ENCODE data around the gene PLA2G4B. TPM values are rescaled to one million over a fixed set of nuclear protein-coding genes. Genes with fewer than 3 reads are reported as not detected.

PLA2G4B gene
- total RNA-seq, 1 donor from 2014 or later, result 13.9 TPM

DNA sequence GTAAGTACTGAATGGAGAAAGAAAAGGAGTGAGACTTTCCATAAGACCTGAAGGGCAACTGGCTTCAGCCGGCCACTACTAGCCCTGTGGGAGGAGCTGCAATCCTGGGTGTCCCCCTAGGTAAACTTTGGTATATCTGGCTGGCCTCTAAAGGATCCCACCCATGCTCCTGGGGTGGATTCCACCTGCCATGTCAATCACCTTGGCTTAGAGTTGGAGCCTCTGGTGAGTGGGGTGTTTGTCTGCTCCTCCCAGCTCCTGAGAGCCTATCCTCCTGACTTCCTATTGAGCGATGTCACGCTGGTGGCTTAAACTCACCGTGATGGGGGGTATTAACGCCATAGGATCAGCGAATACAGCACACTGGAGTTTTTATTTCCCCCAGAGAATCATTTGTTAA lies 52.6 kb downstream of the PLA2G4B start:
- intact Hi-C loops (cut with DNase I), result no loop called here

DNA sequence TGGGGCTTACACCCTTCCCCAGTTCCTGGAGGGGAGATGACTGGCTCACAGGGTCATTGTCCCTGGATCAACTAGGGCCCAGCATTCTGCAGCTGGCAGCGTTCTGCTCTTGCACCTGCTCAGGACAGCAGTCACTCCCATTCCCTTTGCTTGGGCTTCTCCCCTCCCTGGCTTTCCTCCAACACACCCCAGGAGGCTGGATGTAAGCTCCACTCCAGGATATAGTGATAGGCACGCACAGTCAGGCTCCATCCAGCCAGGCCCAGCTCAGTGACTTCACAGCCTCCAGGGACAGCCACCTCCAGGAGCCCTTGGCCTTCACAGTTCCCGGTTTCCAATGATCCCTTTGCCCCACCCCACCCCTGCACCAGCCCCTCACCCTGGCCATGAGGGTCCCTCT lies 53.3 kb downstream of the PLA2G4B start:
- DNase-seq (ENCODE audit: low spot score in 2 of 2), result no peak
- H3K36me3 ChIP-seq, result no peaks in the 10 kb centered on the region
- no peak overlapping the region for H3K27ac ChIP-seq
- no peak overlapping the region for H3K4me3 ChIP-seq
- TF ChIP-seq, protein P1, sequence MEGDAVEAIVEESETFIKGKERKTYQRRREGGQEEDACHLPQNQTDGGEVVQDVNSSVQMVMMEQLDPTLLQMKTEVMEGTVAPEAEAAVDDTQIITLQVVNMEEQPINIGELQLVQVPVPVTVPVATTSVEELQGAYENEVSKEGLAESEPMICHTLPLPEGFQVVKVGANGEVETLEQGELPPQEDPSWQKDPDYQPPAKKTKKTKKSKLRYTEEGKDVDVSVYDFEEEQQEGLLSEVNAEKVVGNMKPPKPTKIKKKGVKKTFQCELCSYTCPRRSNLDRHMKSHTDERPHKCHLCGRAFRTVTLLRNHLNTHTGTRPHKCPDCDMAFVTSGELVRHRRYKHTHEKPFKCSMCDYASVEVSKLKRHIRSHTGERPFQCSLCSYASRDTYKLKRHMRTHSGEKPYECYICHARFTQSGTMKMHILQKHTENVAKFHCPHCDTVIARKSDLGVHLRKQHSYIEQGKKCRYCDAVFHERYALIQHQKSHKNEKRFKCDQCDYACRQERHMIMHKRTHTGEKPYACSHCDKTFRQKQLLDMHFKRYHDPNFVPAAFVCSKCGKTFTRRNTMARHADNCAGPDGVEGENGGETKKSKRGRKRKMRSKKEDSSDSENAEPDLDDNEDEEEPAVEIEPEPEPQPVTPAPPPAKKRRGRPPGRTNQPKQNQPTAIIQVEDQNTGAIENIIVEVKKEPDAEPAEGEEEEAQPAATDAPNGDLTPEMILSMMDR (IDR thresholded peaks at IDR 0.05), result no peak
- no peaks in the 10 kb centered on the region for H3K9me3 ChIP-seq
- intact Hi-C loops (cut with DNase I), result no loop called here
- H3K27me3 ChIP-seq, result no peaks in the 10 kb centered on the region
- peaks cover 0 to 12% of the 10 kb centered on the region in 2 donors for H3K4me1 ChIP-seq

More for the DNA sequence above, 52.6 kb downstream of the PLA2G4B start:
- Histone ChIP-seq H3K36me3 (no peaks in the 10 kb centered on the region), H3K9me3 (no peaks in the 10 kb centered on the region), H3K27me3 (no peaks in the 10 kb centered on the region), H3K4me1 (peaks cover 0 to 12% of the 10 kb centered on the region in 2 donors), H3K27ac (no peak overlapping the region), H3K4me3 (no peak overlapping the region)
- TF ChIP-seq, protein P1 (IDR thresholded peaks at IDR 0.05), result no peak
- no peak for DNase-seq (ENCODE audit: low spot score in 2 of 2)

DNA sequence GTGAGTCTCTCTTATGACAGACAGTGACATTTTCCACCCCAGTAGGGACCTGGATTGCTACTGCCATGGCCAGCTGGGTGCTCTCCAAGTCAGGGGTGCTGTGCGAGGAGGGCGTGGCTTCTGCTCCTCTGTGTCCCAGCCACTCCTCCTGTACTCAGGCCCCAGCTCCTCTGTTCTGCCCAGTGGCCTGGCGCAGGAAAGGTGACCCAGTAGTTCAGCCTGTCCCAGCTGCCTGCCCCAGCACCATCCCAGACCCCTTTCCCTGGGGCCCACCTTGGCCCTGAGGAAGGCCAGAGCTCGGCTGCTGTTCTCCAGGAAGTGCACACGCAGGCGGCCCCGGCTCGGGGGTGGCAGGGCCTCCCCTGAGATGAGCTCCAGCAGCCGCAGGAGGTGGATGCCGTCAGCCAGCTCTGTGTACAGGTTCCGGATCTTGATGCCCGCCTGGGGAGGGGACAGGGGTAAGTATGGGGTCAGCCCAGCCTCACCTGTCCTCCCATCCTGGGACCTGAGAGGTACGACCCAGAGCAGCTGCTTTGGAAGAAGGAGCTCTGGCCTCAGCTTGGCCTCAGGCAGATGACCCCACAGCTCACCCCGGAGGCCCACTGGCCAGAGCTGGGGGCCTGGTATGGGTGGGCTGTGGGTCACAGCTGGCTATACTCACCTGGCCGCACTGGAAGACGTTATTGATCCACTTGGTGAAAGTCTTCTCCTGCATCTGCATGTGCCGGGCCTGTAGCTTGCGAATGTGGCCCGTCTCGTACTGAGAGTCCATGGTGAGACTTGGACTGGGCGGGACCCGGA lies 54.2 kb downstream of the PLA2G4B start:
- intact Hi-C loops (cut with DNase I), result no loop called here

DNA sequence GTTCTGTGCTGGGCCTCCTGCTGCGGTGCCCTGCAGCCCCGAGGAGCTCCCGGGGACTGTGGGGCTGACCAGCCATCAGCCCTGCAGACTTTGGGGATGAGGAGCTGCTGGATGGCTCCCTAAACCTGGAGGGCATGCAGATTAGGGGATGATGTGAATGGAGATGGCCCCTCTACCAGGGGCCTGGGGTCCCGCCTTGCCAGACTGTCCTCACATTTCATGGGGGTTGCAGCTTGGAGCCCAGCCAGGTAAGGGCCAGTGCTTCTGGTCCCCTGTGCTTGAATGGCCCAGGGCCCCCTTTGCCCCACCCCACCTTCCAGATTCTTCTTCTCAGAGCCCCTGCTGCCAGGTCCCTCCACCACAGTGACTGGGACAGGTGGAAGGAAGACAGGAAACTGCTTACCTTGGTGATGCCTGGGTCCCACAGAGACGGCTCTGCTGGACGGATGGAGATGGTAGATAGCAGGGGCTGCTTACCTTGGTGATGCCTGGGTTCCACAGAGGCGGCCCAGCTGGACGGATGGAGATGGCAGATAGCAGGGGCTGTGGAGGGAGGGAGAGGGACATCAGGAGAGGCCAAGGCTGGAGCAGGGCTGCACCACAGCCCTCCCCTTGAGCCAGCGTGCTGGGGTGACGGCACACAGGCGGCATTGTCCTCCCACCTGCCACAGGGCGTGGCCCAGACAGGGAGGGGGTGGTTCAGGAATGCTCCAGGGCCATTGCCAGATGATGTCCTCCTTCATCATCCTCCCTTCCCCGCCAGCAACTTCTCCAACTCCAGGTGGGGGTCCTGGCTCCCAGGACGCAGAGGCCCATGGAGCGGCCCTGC lies 55.0 kb downstream of the PLA2G4B start, which contains the start of gene SPTBN5:
Gene SPTBN5, minus strand, starts transcription at position 632 of the 829 bp plus-strand sequence. Its CDS starts 556 bp downstream, at position 76.
- H3K27ac ChIP-seq, result peak within 1 kb of the TSS; percentile 66 to 76
- no peak for DNase-seq (ENCODE audit: low spot score in 2 of 2)
- H3K36me3 ChIP-seq, result peaks cover 5 to 6% of the 10 kb centered on the region in 2 donors
- peak within 1 kb of the TSS in 1 of 2 donors; percentile 42 for H3K4me3 ChIP-seq
- H3K4me1 ChIP-seq, result peaks cover 0 to 12% of the 10 kb centered on the region in 2 donors
- intact Hi-C loops (cut with DNase I), result loop anchor here (2.0 kb wide), 1 partner anchor 79 kb away; the partner anchor contains the start of gene EHD4
- TF ChIP-seq, protein P1 (IDR thresholded peaks at IDR 0.05), result no peak
- H3K27me3 ChIP-seq, result no peaks in the 10 kb centered on the region
- no peaks in the 10 kb centered on the region for H3K9me3 ChIP-seq

More for the DNA sequence above, 54.2 kb downstream of the PLA2G4B start:
- Histone ChIP-seq H3K36me3 (no peaks in the 10 kb centered on the region), H3K9me3 (no peaks in the 10 kb centered on the region), H3K27me3 (no peaks in the 10 kb centered on the region), H3K27ac (no peak overlapping the region), H3K4me3 (no peak overlapping the region), H3K4me1 (peaks cover 0 to 12% of the 10 kb centered on the region in 2 donors)
- TF ChIP-seq, protein P1 (IDR thresholded peaks at IDR 0.05), result no peak
- DNase-seq (ENCODE audit: low spot score in 2 of 2), result no peak

DNA sequence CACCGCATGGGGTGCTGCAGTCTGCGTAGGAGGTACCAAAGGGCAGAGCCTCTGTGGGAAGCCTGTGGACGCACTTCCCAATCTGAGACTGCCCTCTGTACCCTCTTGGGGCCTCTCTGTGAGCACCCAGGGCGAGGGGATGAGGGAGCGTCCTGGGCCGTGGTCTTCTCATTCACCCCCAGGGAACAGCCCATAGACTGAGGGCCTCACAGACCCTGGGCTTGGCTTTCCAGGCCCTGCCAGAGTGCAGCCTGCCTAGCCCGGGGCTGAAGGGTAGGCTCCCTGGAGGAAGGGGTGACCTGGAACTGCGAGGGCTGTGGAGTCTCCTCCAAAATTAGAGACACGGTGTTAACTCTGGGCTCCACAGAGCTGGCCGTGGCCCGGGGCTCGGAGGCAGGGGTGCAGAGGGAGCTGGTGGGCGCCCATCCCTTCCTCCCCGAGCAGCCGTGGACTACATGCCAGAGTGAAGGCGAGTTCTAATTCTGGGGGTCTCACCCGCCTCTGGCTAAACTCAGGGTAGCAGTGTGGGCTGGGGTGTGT lies 55.7 kb downstream of the PLA2G4B start:
- H3K4me1 ChIP-seq, result peaks cover 0 to 12% of the 10 kb centered on the region in 2 donors
- H3K36me3 ChIP-seq, result peaks cover 9 to 13% of the 10 kb centered on the region in 2 donors
- no peaks in the 10 kb centered on the region for H3K9me3 ChIP-seq
- DNase-seq (ENCODE audit: low spot score in 2 of 2), result no peak
- peak overlapping the region in 1 of 2 donors; percentile 42 for H3K4me3 ChIP-seq
- no peaks in the 10 kb centered on the region for H3K27me3 ChIP-seq
- intact Hi-C loops (cut with DNase I), result loop anchor here (2.0 kb wide), 1 partner anchor 78 kb away; the partner anchor contains the start of gene EHD4
- TF ChIP-seq, protein P1 (IDR thresholded peaks at IDR 0.05), result no peak
- peak overlapping the region; percentile 66 to 76 for H3K27ac ChIP-seq

Measured in ascending aorta (tissue), 2 donors.